Endothelial cell of umbilical vein (primary cell): Measurements from ENCODE around the gene TPCN2.

ENCODE experiments used
- JUN ChIP-seq: IDR thresholded peaks from 2 replicates; pipeline ENCODE4 v1.6.1; 2011; ENCODE audit warnings: borderline replicate concordance, low read depth; ENCODE audit not compliant: insufficient read length, insufficient read depth
- TF ChIP-seq, protein P1 (sequence below), 2 donors: IDR thresholded peaks; 1 replicate in 1 of 2; 2 replicates in 1 of 2; pipeline ENCODE4 v1.5.1; 2011; ENCODE audit warnings: low read length in 2 of 2, mild to moderate bottlenecking in 2 of 2, moderate library complexity in 2 of 2, control low read depth in 1 of 2, inconsistent platforms in 1 of 2, low read depth in 1 of 2; ENCODE audit not compliant: insufficient read depth in 1 of 2; ENCODE audit errors: extremely low read depth in 1 of 2

DNA sequence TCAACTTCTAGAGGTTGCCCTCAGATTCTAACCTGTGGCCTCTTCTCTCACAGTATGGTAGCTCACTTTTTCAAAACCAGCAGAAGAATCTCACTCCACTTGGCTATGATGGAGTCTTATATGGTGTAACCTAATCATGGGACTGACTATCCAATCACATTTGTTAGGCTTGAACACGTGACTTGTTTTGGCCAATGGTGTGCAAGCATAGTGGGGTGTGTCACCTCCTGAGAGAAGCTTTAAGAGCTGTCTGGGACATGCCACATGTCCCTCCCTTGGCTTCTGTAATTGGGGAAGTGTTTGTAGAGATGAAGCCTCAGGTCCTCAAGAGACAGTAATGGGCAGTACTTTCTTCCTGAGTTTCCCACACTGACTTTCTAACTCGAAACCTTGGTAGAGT lies 94.2 kb downstream of the TPCN2 start:
- TF ChIP-seq, protein P1, sequence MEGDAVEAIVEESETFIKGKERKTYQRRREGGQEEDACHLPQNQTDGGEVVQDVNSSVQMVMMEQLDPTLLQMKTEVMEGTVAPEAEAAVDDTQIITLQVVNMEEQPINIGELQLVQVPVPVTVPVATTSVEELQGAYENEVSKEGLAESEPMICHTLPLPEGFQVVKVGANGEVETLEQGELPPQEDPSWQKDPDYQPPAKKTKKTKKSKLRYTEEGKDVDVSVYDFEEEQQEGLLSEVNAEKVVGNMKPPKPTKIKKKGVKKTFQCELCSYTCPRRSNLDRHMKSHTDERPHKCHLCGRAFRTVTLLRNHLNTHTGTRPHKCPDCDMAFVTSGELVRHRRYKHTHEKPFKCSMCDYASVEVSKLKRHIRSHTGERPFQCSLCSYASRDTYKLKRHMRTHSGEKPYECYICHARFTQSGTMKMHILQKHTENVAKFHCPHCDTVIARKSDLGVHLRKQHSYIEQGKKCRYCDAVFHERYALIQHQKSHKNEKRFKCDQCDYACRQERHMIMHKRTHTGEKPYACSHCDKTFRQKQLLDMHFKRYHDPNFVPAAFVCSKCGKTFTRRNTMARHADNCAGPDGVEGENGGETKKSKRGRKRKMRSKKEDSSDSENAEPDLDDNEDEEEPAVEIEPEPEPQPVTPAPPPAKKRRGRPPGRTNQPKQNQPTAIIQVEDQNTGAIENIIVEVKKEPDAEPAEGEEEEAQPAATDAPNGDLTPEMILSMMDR (IDR thresholded peaks at IDR 0.05; ENCODE audit: extremely low read depth in 1 of 2, insufficient read depth in 1 of 2, low read depth in 1 of 2, low read length in 2 of 2), result no peak
- TF ChIP-seq JUN, result no peak
